Choroid plexus epithelial cell (primary cell): ENCODE measurements around the gene MFAP1.
A peak's percentile ranks its signal among the peaks of the same experiment; 100 is the strongest.
"Not testable (repeated sequence)": the region's sequence is repeated elsewhere in the genome, so short reads cannot be mapped to it uniquely, and the experiment has no call there.

Source experiments
- DNase-seq: peaks from one replicate; pipeline ENCODE4 v3.0.0-alpha.2; 2010; ENCODE audit warnings: low read depth
- H3K4me3 ChIP-seq: 2 replicates; pipeline ENCODE4 v1.5.1; 2011; ENCODE audit warnings: low read depth, mild to moderate bottlenecking, control low read depth, low read length, moderate library complexity
- CTCF ChIP-seq: conservative IDR thresholded peaks from 2 replicates; pipeline ENCODE4 v1.5.1; 2011; ENCODE audit warnings: low read depth, mild to moderate bottlenecking, control low read depth, inconsistent platforms, low read length, moderate library complexity

The MFAP1 gene

GRCh38 chr15:43824302-43825246 lies at the start of gene MFAP1:
Gene MFAP1, minus strand, starts transcription at chr15:43824690. Its CDS starts 121 bp downstream, at chr15:43824569.
- TF ChIP-seq CTCF, result no peak
- DNase-seq, result peak; percentile 98
- H3K4me3 ChIP-seq, result peak within 1 kb of the TSS; percentile 85

- DNase-seq, result no peak
- H3K4me3 ChIP-seq, result no peak overlapping the region
- TF ChIP-seq CTCF, result no peak
These were observed 49.2 kb upstream of the MFAP1 start for GRCh38 chr15:43873651-43874050.

- peak; percentile 92 for DNase-seq
- H3K4me3 ChIP-seq, result no peak overlapping the region
- peak; percentile 79 for TF ChIP-seq CTCF
These were observed 48.0 kb upstream of the MFAP1 start for GRCh38 chr15:43872416-43873020.

- TF ChIP-seq CTCF, result no peak
These were observed 47.3 kb upstream of the MFAP1 start for GRCh38 chr15:43871835-43872234.

GRCh38 chr15:43868406-43868805 lies 43.9 kb upstream of the MFAP1 start:
- DNase-seq, result no peak
- TF ChIP-seq CTCF, result no peak
- no peak overlapping the region for H3K4me3 ChIP-seq

More at GRCh38 chr15:43871835-43872234, 47.3 kb upstream of the MFAP1 start:
- no peak for DNase-seq
- H3K4me3 ChIP-seq, result no peak overlapping the region

- no peak overlapping the region for H3K4me3 ChIP-seq
- DNase-seq, result no peak
- no peak for TF ChIP-seq CTCF
These were observed 42.6 kb upstream of the MFAP1 start for GRCh38 chr15:43867096-43867495.

- DNase-seq, H3K4me3 ChIP-seq: not testable (repeated sequence)
These were observed 42.1 kb upstream of the MFAP1 start for GRCh38 chr15:43866636-43867035.
